ENCODE data around the gene OR11A1. TPM values are rescaled to one million over a fixed set of nuclear protein-coding genes. Genes with fewer than 3 reads are reported as not detected.
"Not testable (repeated sequence)": the region's sequence is repeated elsewhere in the genome, so short reads cannot be mapped to it uniquely, and the experiment has no call there.

Gene OR11A1
- polyA plus RNA-seq, 2 of the 4 experiments (the other 2 are of a cell fraction) = not detected

DNA sequence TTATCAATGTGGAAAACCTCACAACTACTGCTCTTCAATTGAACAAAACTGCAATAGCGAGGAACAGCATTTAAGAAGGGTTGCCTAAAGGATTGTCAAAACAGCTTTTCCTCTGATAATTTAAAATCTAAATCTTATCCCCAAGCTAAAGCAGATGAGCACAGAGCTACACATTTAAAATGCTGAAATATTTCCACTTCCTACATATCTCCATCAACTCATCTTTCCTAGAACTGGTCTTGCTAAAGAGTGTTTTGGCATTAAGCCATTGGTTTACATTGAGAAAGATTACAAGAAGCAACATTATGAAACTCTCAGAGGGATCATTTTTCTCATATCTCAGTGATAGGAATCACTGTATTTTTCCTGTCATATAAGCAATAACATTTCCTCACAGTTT lies 14.2 kb downstream of the OR11A1 start (continued):
- no peak for TF ChIP-seq KDM1A (IDR thresholded peaks at IDR 0.05; ENCODE audit: low read depth)

DNA sequence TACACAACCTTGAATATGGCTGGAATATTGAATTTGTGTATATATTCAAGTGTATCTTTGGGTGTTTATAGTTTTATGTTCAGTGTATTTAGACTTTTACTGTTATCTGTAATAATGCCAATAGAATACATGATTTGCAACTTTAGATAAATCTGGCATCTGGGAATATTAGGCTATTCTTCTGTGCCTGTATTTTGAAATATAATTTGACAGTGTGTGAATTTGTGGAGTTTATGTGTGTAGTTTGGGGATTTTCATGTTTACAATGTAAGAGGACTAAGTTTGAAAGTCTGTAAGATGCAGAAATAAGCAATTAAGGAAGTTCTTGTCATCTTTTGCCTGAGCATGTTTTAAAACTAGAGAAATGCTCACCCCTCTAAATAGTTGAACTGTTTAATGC lies 17.9 kb downstream of the OR11A1 start, which contains the start of gene OR10C1:
OR10C1 (plus strand) TSS at position 301 of the 400 bp plus-strand sequence. CDS start 710 bp downstream, outside the sequence.
- H3K4me2 ChIP-seq = no peak within 1 kb of the TSS
- ChIA-PET POLR2A (no interaction called here), CTCF (no interaction called here)
- H3K4me3 ChIP-seq = no peak within 1 kb of the TSS
- H3K9me3 ChIP-seq = no peaks in the 10 kb centered on the region
- ATAC-seq (no peak), DNase-seq (ENCODE audit: low read depth in 1 of 2, low spot score in 1 of 2) (no peak), FAIRE-seq (no peak)
- H3K27ac ChIP-seq = no peak within 1 kb of the TSS
- H3K4me1 ChIP-seq = no peaks in the 10 kb centered on the region
- TF ChIP-seq NFE2L2 (conservative IDR thresholded peaks at IDR 0.05; ENCODE audit: low read length) (no peak), JUNB (IDR thresholded peaks at IDR 0.05) (no peak), RAD21 (conservative IDR thresholded peaks at IDR 0.05 in 1 of 2, IDR thresholded peaks at IDR 0.05 in 1 of 2) (no peak), E2F6 (IDR thresholded peaks at IDR 0.05; ENCODE audit: borderline replicate concordance, low read depth) (no peak)
- TF ChIP-seq, protein P1, sequence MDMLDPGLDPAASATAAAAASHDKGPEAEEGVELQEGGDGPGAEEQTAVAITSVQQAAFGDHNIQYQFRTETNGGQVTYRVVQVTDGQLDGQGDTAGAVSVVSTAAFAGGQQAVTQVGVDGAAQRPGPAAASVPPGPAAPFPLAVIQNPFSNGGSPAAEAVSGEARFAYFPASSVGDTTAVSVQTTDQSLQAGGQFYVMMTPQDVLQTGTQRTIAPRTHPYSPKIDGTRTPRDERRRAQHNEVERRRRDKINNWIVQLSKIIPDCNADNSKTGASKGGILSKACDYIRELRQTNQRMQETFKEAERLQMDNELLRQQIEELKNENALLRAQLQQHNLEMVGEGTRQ (IDR thresholded peaks at IDR 0.05) = no peak
- TF ChIP-seq, protein P2, sequence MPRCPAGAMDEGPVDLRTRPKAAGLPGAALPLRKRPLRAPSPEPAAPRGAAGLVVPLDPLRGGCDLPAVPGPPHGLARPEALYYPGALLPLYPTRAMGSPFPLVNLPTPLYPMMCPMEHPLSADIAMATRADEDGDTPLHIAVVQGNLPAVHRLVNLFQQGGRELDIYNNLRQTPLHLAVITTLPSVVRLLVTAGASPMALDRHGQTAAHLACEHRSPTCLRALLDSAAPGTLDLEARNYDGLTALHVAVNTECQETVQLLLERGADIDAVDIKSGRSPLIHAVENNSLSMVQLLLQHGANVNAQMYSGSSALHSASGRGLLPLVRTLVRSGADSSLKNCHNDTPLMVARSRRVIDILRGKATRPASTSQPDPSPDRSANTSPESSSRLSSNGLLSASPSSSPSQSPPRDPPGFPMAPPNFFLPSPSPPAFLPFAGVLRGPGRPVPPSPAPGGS (IDR thresholded peaks at IDR 0.05) = no peak

GRCh38 chr6:29436730-29437129 lies 20.1 kb downstream of the OR11A1 start:
- 71% methylated on average over 18 of the region's 18 CpGs for WGBS (ENCODE audit: missing lambda C conversion rate)
- FAIRE-seq; CTCF ChIA-PET; POLR2A ChIA-PET; DNase-seq (ENCODE audit: low read depth in 1 of 2, low spot score in 1 of 2); H3K4me3 ChIP-seq; H3K27ac ChIP-seq; H3K4me1 ChIP-seq; H3K9me3 ChIP-seq; ATAC-seq; H3K4me2 ChIP-seq: not testable (repeated sequence)

GRCh38 chr6:29426654-29427053 lies 30.2 kb downstream of the OR11A1 start:
- H3K4me3 ChIP-seq = no peak overlapping the region
- ChIA-PET POLR2A (no interaction called here), CTCF (no interaction called here)
- TF ChIP-seq CHD2 (IDR thresholded peaks at IDR 0.05; ENCODE audit: low read length, partially characterized antibody) (no peak), HOXB5 (CRISPR knock-in tag; IDR thresholded peaks at IDR 0.05) (no peak), EHF (CRISPR knock-in tag; IDR thresholded peaks at IDR 0.05) (no peak), REST (IDR thresholded peaks at IDR 0.05) (no peak), HDAC2 (IDR thresholded peaks at IDR 0.05) (no peak), MAX (IDR thresholded peaks at IDR 0.05) (no peak), RAD21 (conservative IDR thresholded peaks at IDR 0.05 in 1 of 2, IDR thresholded peaks at IDR 0.05 in 1 of 2) (no peak), HES2 (IDR thresholded peaks at IDR 0.05) (no peak), EHMT2 (IDR thresholded peaks at IDR 0.05; ENCODE audit: low read depth) (no peak), RNF2 (IDR thresholded peaks at IDR 0.05; ENCODE audit: borderline replicate concordance, low read depth) (no peak), NFE2L2 (conservative IDR thresholded peaks at IDR 0.05; ENCODE audit: low read length) (no peak), CEBPB (IDR thresholded peaks at IDR 0.05) (no peak), HEYL (CRISPR knock-in tag; IDR thresholded peaks at IDR 0.05) (no peak), CBX8 (IDR thresholded peaks at IDR 0.05) (no peak), JUN (IDR thresholded peaks at IDR 0.05) (no peak), ESRRA (IDR thresholded peaks at IDR 0.05; ENCODE audit: borderline replicate concordance, low read length) (no peak)
- TF ChIP-seq, protein P1 (IDR thresholded peaks at IDR 0.05) = no peak
- TF ChIP-seq, protein P3, sequence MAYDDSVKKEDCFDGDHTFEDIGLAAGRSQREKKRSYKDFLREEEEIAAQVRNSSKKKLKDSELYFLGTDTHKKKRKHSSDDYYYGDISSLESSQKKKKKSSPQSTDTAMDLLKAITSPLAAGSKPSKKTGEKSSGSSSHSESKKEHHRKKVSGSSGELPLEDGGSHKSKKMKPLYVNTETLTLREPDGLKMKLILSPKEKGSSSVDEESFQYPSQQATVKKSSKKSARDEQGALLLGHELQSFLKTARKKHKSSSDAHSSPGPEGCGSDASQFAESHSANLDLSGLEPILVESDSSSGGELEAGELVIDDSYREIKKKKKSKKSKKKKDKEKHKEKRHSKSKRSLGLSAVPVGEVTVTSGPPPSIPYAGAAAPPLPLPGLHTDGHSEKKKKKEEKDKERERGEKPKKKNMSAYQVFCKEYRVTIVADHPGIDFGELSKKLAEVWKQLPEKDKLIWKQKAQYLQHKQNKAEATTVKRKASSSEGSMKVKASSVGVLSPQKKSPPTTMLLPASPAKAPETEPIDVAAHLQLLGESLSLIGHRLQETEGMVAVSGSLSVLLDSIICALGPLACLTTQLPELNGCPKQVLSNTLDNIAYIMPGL (CRISPR knock-in tag; IDR thresholded peaks at IDR 0.05; ENCODE audit: borderline replicate concordance) = no peak
- no peaks in the 10 kb centered on the region for H3K4me1 ChIP-seq
- no peak overlapping the region for H3K4me2 ChIP-seq
- whole genome bisulfite sequencing (ENCODE audit: missing lambda C conversion rate) = 25% methylated on average over 3 of the region's 3 CpGs
- no peaks in the 10 kb centered on the region for H3K9me3 ChIP-seq
- peak in 1 of 2 experiments; percentile 3 for DNase-seq (ENCODE audit: low read depth in 1 of 2, low spot score in 1 of 2)
- no peak overlapping the region for H3K27ac ChIP-seq
- no peak for ATAC-seq
- FAIRE-seq = no peak
